Coronary artery (tissue), 2 donors: ENCODE results near the gene GJA3.

Source experiments
- DNase-seq: peaks from one replicate; pipeline ENCODE4 v3.0.0-alpha.2; 2017; ENCODE audit warnings: low spot score
- H3K27ac ChIP-seq, 2 donors: fragments of 200-600 bp; sonication (generic); one replicate each; pipeline ENCODE4 v1.5.1; 2016 to 2019
- H3K4me3 ChIP-seq: fragments of 200-600 bp; sonication (generic); 2 replicates; pipeline ENCODE4 v1.5.1; 2016; ENCODE audit warnings: mild to moderate bottlenecking, moderate library complexity
- CTCF ChIP-seq: fragments of 200-600 bp; sonication (generic); IDR thresholded peaks from one replicate; pipeline ENCODE4 v1.5.1; 2019; ENCODE audit warnings: antibody characterized with exemption

The GJA3 gene

GRCh38 chr13:20160306-20161274 lies at the start of gene GJA3:
Gene GJA3, minus strand, starts transcription at chr13:20161052. Its CDS starts 17,764 bp downstream, at chr13:20143288.
- Histone ChIP-seq H3K4me3 (peak within 1 kb of the TSS; percentile 81), H3K27ac (peak within 1 kb of the TSS; percentile 45 to 77)
- no peak for DNase-seq
- TF ChIP-seq CTCF, result no peak

- Histone ChIP-seq H3K4me3 (no peak overlapping the region), H3K27ac (no peak overlapping the region)
- TF ChIP-seq CTCF, result no peak
- DNase-seq, result no peak
These were observed 49.1 kb upstream of the GJA3 start for GRCh38 chr13:20209948-20210347.

- no peak overlapping the region for H3K27ac ChIP-seq
- TF ChIP-seq CTCF, result no peak
- no peak for DNase-seq
- H3K4me3 ChIP-seq, result no peak overlapping the region
These were observed 45.9 kb upstream of the GJA3 start for GRCh38 chr13:20206698-20207235.

GRCh38 chr13:20206065-20206697 lies 45.3 kb upstream of the GJA3 start:
- no peak overlapping the region for H3K4me3 ChIP-seq
- H3K27ac ChIP-seq, result no peak overlapping the region
- no peak for DNase-seq
- no peak for TF ChIP-seq CTCF

- no peak for TF ChIP-seq CTCF
- Histone ChIP-seq H3K27ac (no peak overlapping the region), H3K4me3 (no peak overlapping the region)
- no peak for DNase-seq
These were observed 37.9 kb upstream of the GJA3 start for GRCh38 chr13:20198781-20199180.

- Histone ChIP-seq H3K4me3 (no peak overlapping the region), H3K27ac (no peak overlapping the region)
- peak; percentile 63 for TF ChIP-seq CTCF
- DNase-seq, result no peak
These were observed 36.5 kb upstream of the GJA3 start for GRCh38 chr13:20197361-20197834.
